Suprapubic skin (tissue), 3 donors: ENCODE data around the gene ARMC2.

Experiments used
- EP300 ChIP-seq: sonication (generic); formaldehyde crosslinking; IDR thresholded peaks from one replicate; pipeline ENCODE4 v1.6.1; 2017; ENCODE audit warnings: antibody characterized with exemption
- POLR2A ChIP-seq, 2 donors: fragments of 450-650 bp; IDR thresholded peaks; one replicate each; pipeline ENCODE4 v1.6.1; 2017; ENCODE audit warnings: antibody characterized with exemption in 2 of 2, mild to moderate bottlenecking in 2 of 2, moderate library complexity in 2 of 2
- TF ChIP-seq, protein P1 (sequence below), 2 donors: fragments of 200-600 bp in 1 of 2; fragments of 450-650 bp in 1 of 2; sonication (generic) in 1 of 2; IDR thresholded peaks; one replicate each; pipeline ENCODE4 v1.5.1; 2016 to 2019; ENCODE audit warnings: antibody characterized with exemption in 2 of 2, mild to moderate bottlenecking in 1 of 2, moderate library complexity in 1 of 2

- TF ChIP-seq EP300 (no peak), POLR2A (IDR thresholded peaks at IDR 0.05) (no peak)
- TF ChIP-seq, protein P1, sequence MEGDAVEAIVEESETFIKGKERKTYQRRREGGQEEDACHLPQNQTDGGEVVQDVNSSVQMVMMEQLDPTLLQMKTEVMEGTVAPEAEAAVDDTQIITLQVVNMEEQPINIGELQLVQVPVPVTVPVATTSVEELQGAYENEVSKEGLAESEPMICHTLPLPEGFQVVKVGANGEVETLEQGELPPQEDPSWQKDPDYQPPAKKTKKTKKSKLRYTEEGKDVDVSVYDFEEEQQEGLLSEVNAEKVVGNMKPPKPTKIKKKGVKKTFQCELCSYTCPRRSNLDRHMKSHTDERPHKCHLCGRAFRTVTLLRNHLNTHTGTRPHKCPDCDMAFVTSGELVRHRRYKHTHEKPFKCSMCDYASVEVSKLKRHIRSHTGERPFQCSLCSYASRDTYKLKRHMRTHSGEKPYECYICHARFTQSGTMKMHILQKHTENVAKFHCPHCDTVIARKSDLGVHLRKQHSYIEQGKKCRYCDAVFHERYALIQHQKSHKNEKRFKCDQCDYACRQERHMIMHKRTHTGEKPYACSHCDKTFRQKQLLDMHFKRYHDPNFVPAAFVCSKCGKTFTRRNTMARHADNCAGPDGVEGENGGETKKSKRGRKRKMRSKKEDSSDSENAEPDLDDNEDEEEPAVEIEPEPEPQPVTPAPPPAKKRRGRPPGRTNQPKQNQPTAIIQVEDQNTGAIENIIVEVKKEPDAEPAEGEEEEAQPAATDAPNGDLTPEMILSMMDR (IDR thresholded peaks at IDR 0.05): no peak
These were observed 173.6 kb downstream of the ARMC2 start for GRCh38 chr6:109021870-109022269.
